ENCODE measurements around the gene KLK1.

The KLK1 gene

DNA sequence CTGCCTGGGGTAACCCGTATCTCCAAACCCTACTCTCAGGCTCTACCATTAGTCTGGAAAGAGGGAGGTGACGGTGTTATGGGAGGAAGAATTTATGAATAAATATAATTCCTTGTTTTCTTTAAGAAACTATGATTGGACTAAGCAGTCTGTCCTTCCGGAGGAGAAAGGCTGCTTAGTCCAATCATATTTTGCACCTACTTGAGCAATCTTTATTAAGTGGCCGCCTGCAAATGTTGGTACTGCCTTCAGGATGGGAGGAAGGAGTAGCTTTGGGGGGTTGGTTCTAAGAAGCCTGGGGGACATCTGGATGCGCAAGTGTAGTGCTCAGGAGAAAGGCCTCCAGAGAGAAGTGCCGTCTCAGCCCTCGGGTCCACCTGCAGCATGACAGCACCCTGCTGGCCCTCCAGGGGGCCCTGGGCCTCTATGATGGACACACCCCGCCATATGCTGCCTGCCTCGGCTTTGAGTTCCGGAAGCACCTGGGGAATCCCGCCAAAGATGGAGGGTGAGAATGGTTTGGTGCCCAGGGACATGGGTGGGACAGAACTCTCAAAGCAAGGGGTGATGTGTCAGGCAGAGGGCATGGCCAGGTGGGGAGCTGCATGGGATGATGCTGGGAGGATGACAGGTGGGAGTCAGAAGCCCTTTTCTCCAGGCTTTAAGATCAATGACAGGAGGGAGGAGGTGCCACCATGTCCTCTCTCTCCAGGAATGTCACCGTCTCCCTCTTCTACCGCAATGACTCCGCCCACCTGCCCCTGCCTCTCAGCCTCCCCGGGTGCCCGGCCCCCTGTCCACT lies 29.3 kb downstream of the KLK1 start:
- no peak for TF ChIP-seq CTCF (IDR thresholded peaks at IDR 0.05; ENCODE audit: low read depth, low read length)
- in situ Hi-C loops (cut with HindIII; ENCODE audit: low sequenced_read_pairs): no loop called here
- H3K4me3 ChIP-seq (ENCODE audit: low read depth, low read length): no peak overlapping the region
- no peak for DNase-seq (ENCODE audit: low read depth, low spot score)

DNA sequence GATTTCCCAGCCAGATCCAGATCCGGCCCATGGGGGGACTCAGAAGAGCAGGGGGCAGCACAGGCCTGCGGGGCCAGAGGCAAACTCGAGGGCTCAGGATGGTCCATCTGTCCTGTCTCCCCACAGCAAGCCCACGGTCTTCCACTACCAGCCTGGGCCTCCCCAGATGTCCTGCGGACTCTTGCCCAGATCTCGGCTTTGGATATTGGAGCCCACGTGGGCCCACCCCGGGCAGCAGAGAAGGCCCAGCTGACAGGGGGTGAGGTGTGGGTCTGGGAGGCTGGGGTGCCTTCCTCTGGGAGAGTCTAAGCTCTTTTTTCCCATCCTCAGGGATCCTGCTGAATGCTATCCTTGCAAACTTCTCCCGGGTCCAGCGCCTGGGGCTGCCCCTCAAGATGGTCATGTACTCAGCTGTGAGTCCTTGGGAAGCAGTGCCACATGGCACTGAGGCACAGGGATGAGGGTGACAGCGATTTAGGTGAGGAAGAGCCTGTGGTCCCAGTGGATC lies 30.0 kb downstream of the KLK1 start:
- TF ChIP-seq CTCF (IDR thresholded peaks at IDR 0.05; ENCODE audit: low read depth, low read length): no peak
- in situ Hi-C loops (cut with HindIII; ENCODE audit: low sequenced_read_pairs): no loop called here
- no peak for DNase-seq (ENCODE audit: low read depth, low spot score)
- H3K4me3 ChIP-seq (ENCODE audit: low read depth, low read length): no peak overlapping the region

DNA sequence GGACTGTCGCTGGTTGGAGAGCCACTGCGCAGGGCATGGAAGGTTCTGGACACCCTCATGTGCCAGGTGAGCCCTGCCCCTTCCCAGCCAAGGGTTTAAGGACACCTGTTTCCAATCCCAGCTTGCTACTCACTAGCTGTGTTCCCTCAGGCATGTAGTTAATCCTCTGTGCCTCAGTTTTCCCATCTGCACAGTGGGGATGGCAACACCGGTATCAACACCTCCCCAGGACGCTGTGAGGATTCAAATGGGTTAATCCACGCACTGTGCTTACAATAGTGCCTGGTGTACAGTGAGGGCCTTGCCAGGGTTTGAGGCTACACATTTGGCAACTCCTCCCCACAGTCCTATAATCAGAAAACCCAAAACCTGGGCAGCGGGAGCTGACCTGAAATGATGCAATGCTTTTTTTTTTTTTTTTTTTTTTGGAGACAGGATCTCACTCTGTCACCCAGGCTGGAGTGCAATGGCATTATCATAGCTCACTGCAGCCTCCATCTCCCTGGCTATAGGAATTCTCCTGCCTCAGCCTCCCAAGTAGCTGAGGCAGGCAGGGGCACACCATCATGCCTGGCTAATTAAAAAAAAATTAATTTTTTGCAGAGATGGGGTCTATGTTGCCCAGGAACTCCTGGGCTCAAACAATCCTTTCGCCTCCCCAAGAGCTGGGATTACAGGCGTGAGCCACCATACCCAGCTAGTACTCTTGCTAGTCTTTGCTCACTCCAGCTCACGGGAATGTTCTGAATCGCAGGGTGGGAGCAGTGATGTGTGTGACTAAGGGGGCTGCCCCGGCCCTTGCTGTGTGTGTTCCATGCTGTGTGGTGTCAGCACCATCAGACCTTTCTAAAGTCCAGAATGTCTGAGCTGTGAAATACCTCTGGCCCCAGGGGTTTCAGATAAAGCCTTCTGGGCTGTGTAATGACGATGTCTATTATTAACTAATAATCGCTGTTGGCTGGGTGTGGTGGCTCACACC lies 31.0 kb downstream of the KLK1 start:
- H3K4me3 ChIP-seq (ENCODE audit: low read depth, low read length): no peak overlapping the region
- DNase-seq (ENCODE audit: low read depth, low spot score): no peak
- TF ChIP-seq CTCF (IDR thresholded peaks at IDR 0.05; ENCODE audit: low read depth, low read length): no peak
- in situ Hi-C loops (cut with HindIII; ENCODE audit: low sequenced_read_pairs): no loop called here

GRCh38 chr19:50791594-50792271 lies 31.9 kb downstream of the KLK1 start:
- H3K4me3 ChIP-seq (ENCODE audit: low read depth, low read length): no peak overlapping the region
- DNase-seq (ENCODE audit: low read depth, low spot score): no peak
- in situ Hi-C loops (cut with HindIII; ENCODE audit: low sequenced_read_pairs): no loop called here
- TF ChIP-seq CTCF (IDR thresholded peaks at IDR 0.05; ENCODE audit: low read depth, low read length): no peak

- DNase-seq (ENCODE audit: low read depth, low spot score): no peak
- in situ Hi-C loops (cut with HindIII; ENCODE audit: low sequenced_read_pairs): no loop called here
- no peak overlapping the region for H3K4me3 ChIP-seq (ENCODE audit: low read depth, low read length)
- no peak for TF ChIP-seq CTCF (IDR thresholded peaks at IDR 0.05; ENCODE audit: low read depth, low read length)
These were observed 32.6 kb downstream of the KLK1 start for GRCh38 chr19:50790922-50791467.

- in situ Hi-C loops (cut with HindIII; ENCODE audit: low sequenced_read_pairs): no loop called here
- DNase-seq (ENCODE audit: low read depth, low spot score): no peak
- no peak within 1 kb of the TSS for H3K4me3 ChIP-seq (ENCODE audit: low read depth, low read length)
- TF ChIP-seq CTCF (IDR thresholded peaks at IDR 0.05; ENCODE audit: low read depth, low read length): no peak
These were observed 33.2 kb downstream of the KLK1 start, which contains the start of gene ACP4 for GRCh38 chr19:50790396-50790795. ACP4 (plus strand) TSS chr19:50790415; CDS start chr19:50790415, 0 bp downstream.
